ENCODE measurements around the gene IGDCC3. TPM values are rescaled to one million over a fixed set of nuclear protein-coding genes. Genes with fewer than 3 reads are reported as not detected.

The IGDCC3 gene
- total RNA-seq, 4 donors from 2014 or later = not detected

DNA sequence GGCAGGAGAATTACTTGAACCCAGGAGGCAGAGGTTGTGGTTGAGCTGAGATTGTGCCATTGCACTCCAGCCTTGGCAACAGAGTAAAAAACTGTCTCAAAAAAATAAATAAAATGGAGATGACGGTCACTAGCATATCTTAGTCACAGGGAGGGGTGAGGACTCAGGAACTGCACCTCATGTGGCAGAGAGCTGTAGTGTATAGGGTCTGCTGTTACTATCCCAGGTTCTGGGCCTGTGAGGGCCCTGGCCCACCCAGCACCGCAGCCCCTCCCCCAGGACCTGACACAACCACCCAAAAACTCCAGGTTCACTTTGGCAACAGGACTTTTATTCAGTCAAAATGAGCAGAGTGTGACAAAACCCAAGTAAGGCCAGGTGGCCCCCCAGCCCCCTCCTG is 51.0 kb downstream of the IGDCC3 start:
- H3K36me3 ChIP-seq = no peaks in the 10 kb centered on the region
- in situ Hi-C loops (cut with MboI; ENCODE audit: low sequenced_read_pairs in 4 of 4) (no loop called here), intact Hi-C loops (cut with DNase I; ENCODE audit: low total_unique reads) (no loop called here)
- ATAC-seq = no peak
- no peaks in the 10 kb centered on the region for H3K27me3 ChIP-seq
- no peaks in the 10 kb centered on the region for H3K9me3 ChIP-seq
- no peak overlapping the region for H3K4me3 ChIP-seq
- no peak overlapping the region for H3K27ac ChIP-seq
- no peak for TF ChIP-seq POLR2A (IDR thresholded peaks at IDR 0.05)
- TF ChIP-seq, protein P1, sequence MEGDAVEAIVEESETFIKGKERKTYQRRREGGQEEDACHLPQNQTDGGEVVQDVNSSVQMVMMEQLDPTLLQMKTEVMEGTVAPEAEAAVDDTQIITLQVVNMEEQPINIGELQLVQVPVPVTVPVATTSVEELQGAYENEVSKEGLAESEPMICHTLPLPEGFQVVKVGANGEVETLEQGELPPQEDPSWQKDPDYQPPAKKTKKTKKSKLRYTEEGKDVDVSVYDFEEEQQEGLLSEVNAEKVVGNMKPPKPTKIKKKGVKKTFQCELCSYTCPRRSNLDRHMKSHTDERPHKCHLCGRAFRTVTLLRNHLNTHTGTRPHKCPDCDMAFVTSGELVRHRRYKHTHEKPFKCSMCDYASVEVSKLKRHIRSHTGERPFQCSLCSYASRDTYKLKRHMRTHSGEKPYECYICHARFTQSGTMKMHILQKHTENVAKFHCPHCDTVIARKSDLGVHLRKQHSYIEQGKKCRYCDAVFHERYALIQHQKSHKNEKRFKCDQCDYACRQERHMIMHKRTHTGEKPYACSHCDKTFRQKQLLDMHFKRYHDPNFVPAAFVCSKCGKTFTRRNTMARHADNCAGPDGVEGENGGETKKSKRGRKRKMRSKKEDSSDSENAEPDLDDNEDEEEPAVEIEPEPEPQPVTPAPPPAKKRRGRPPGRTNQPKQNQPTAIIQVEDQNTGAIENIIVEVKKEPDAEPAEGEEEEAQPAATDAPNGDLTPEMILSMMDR (IDR thresholded peaks at IDR 0.05 in 4 of 5, conservative IDR thresholded peaks at IDR 0.05 in 1 of 5) = no peak
- DNase-seq = no peak
- H3K4me1 ChIP-seq = no peaks in the 10 kb centered on the region

DNA sequence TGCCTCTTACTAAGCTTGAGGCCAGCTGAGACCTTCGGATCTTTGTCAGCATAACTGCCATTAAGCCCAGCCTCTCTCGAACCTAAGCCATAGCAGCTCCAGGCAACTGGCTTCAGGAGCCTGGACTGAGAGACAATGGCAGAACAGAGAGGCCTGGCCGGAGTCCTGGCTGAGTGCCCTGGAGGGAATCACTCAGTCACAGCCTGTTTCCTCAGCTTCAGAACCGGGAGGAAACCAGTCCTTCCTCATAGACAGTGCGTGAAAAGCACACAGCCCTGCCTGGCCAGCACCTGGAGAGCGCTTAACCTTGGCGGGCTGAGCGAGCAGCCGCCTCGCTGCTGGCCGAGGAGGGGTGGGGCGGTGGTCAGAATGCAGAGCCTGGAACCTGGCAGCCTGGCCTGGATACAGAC is 51.7 kb downstream of the IGDCC3 start:
- H3K9me3 ChIP-seq = no peaks in the 10 kb centered on the region
- TF ChIP-seq, protein P1 (IDR thresholded peaks at IDR 0.05 in 4 of 5, conservative IDR thresholded peaks at IDR 0.05 in 1 of 5) = no peak
- no peak for TF ChIP-seq POLR2A (IDR thresholded peaks at IDR 0.05)
- peak in 1 of 2 donors; percentile 27 for ATAC-seq
- DNase-seq = no peak
- in situ Hi-C loops (cut with MboI; ENCODE audit: low sequenced_read_pairs in 4 of 4) (no loop called here), intact Hi-C loops (cut with DNase I; ENCODE audit: low total_unique reads) (no loop called here)
- no peak overlapping the region for H3K4me3 ChIP-seq
- no peaks in the 10 kb centered on the region for H3K27me3 ChIP-seq
- H3K27ac ChIP-seq = no peak overlapping the region
- H3K36me3 ChIP-seq = no peaks in the 10 kb centered on the region
- H3K4me1 ChIP-seq = no peaks in the 10 kb centered on the region

DNA sequence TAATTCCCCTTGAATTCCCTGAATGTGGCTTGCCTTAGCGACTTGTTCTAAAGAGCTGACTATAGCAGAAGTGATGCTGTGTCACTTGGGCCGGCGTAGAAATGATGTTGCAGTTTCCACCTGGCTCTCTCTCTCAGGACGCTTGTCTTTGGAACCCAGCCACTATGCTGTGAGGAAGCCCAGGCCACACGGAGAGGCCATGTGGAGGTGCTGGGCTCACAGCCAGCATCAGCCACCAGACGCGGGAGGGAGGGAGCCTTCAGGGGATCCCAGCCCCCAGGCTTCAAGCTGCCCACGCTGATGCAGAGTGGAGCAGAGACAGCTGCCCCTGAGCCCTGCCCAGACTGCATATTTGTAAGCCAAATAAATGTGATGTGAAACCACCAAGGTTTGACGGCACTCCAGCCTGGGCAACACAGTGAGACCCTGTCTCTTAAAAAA is 54.7 kb downstream of the IGDCC3 start:
- Histone ChIP-seq H3K27me3 (no peaks in the 10 kb centered on the region), H3K4me1 (no peaks in the 10 kb centered on the region), H3K4me3 (no peak overlapping the region), H3K9me3 (no peaks in the 10 kb centered on the region), H3K36me3 (no peaks in the 10 kb centered on the region), H3K27ac (no peak overlapping the region)
- in situ Hi-C loops (cut with MboI; ENCODE audit: low sequenced_read_pairs in 4 of 4) (loop anchor here (5.0 kb wide), 2 partner anchors 59 to 69 kb away; no protein-coding TSS in a partner anchor), intact Hi-C loops (cut with DNase I; ENCODE audit: low total_unique reads) (no loop called here)
- ATAC-seq (peak in 1 of 2 donors; percentile 25), DNase-seq (no peak)
- TF ChIP-seq POLR2A (IDR thresholded peaks at IDR 0.05) = no peak
- TF ChIP-seq, protein P1 (IDR thresholded peaks at IDR 0.05 in 4 of 5, conservative IDR thresholded peaks at IDR 0.05 in 1 of 5) = no peak

DNA sequence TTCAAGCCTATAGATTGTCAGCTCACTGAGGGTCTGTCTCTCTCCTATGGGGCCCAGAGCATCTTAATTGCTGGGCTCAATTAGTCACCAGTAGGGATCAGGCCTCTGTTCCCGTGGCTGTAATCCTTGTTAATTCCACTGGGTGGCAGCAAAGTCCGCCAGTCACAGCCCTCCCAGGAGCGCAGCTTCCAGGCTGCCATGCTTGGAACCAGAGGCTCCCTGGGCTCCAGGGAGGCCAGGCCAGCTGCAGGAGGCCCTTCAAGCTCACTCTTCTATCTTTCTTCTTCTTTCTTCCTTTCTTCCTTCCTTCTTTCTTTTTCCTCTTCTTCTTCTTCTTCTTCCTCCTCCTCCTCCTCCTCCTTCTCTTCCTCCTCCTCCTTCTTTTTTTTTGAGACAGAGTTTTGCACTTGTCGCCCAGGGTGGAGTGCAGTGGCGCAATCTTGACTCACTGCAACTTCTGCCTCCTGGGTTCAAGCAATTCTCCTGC is 58.9 kb downstream of the IGDCC3 start:
- DNase-seq = peak; percentile 34 to 64
- Histone ChIP-seq H3K27ac (no peak overlapping the region), H3K27me3 (no peaks in the 10 kb centered on the region), H3K4me1 (no peaks in the 10 kb centered on the region), H3K9me3 (no peaks in the 10 kb centered on the region), H3K4me3 (no peak overlapping the region), H3K36me3 (no peaks in the 10 kb centered on the region)
- TF ChIP-seq, protein P1 (IDR thresholded peaks at IDR 0.05 in 4 of 5, conservative IDR thresholded peaks at IDR 0.05 in 1 of 5) = peak; percentile 91 to 93 (median 93)
- TF ChIP-seq POLR2A (IDR thresholded peaks at IDR 0.05) = no peak
- in situ Hi-C loops (cut with MboI; ENCODE audit: low sequenced_read_pairs in 4 of 4) (no loop called here), intact Hi-C loops (cut with DNase I; ENCODE audit: low total_unique reads) (loop anchor here (1.0 to 5.0 kb wide), 2 partner anchors 66 to 83 kb away; no protein-coding TSS in a partner anchor)
- ATAC-seq = peak; percentile 87 to 97

Measured in gastrocnemius medialis (tissue), 4 donors.